ENCODE results near the gene TSPAN14.
"Not testable (repeated sequence)": the region's sequence is repeated elsewhere in the genome, so short reads cannot be mapped to it uniquely, and the experiment has no call there.

TSPAN14 gene

DNA sequence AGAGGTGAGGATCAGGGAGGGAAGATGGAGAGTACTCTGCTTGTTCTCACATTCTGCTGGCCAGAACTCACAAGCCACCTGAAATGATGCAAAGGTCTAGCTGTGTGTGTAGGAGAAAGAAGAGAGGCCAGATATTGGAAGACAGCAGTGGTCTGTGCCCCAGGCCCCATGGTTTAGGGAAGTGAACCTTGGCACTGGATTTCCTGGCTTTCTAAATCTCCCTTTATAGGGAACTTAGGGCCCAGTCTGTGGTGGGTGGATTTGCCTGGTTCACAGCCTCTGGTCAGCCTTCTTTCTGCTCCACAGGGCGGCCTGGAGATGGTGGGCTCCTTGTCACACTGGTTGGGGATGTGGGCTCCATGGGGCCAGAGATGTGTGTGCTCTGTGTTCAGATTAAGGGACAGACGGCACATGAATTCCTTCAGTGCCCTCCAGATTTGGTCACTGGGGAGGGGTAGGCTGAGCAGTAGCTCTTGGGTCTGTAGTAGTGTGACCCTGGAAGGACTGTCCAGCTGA is 74.1 kb downstream of the TSPAN14 start:
- peak in 1 of 14 donors; percentile 28 for DNase-seq

DNA sequence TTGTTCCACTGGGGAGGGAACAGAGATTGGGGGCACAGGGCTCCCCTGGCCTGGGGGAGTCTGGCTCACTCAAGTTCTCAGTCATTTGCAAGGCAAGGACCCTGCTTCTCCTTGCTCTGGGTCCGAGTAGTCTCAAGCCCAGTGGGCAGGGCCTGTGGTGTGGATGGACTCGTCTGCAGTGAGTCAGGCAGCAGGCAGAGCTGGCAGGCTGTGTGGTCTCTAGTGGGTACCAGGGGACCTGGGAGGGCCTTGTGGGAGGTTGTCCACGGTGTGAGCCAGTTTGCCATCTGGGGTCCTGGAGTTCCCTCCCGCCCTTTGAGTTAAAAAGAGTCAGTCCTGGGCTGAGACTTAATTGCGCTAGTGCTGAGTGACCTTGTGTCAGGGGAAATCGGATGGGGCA is 74.8 kb downstream of the TSPAN14 start:
- no peak for DNase-seq

DNA sequence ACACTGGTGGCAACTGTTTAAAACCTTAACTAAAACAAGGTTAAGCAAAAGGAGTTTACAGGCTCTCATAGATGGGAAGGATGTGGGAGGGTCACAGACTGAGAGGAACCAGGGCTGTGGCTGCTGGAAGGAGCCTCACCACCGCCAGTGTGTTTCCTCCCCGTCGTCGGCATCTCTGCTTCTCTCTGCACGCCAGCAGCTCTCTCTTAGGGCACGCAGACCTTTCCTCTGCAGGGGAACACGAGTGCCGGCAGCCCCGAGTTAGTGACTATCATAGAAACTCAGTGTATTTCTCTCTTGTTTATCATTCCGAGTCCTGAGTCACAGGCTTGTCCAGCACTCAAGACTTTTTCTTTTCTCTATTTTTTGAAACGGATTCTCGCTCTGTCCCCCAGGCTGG is 75.5 kb downstream of the TSPAN14 start:
- DNase-seq = peak in 3 of 14 donors; percentile 29 to 38 (median 31)

DNA sequence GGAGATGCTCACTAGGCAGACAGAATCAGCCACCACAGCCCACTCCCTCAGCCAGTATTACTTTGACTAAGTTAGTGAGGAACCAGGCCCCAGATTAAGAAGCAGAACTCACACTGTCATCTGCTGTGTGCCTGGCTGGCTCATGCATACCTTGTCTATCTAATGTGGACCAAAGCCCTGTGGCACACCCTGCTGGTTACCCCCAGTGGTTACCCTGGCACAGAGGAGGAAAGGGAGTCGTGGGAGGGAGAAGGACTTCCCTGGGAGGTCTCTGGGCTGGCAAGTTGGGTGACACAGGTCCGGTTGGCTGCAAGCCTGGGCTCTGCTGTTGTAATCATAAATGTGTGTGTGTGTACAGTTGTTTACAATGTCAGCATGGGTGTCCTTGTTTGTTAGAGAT is 76.1 kb downstream of the TSPAN14 start:
- peak in 4 of 14 donors; percentile 31 to 47 (median 38) for DNase-seq

DNA sequence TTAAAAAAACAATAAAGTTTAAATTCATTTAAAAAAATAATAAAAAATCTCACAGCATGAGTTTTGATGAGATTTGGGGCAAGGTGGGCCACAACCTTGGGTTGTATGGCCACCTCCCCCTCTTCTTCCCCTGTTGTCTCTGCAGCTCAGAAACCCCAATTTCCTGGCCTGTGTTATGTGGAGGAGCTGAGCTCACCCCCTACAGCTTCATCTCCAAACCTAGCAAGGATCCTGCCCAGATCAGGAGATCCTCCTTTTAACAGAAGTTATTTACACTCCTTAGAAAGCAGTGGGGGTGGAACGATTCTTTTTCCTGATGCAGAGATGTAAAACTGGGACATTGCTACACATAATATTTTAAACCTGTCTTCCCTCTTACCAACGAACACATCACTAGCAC is 76.7 kb downstream of the TSPAN14 start:
- DNase-seq = no peak

DNA sequence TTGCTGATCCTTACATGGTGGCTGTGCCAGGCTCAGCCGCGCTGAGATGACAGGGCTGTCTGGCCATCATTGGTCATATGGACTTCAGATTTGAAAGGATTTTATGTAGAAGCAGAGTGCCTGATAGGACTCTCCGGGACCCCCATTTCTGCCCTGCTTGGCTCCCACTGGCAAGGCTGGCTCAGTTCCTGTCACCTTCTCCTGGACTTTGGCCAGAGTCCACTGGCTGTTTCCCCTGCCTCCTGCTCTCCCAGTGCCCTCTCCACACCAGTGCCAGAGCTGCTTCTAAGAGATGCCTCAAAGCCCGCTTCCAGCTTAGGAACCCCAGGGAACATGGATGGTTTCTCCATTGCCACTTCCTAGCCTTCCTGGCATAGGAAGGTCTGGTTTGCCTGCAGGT is 78.5 kb downstream of the TSPAN14 start:
- no peak for DNase-seq

DNA sequence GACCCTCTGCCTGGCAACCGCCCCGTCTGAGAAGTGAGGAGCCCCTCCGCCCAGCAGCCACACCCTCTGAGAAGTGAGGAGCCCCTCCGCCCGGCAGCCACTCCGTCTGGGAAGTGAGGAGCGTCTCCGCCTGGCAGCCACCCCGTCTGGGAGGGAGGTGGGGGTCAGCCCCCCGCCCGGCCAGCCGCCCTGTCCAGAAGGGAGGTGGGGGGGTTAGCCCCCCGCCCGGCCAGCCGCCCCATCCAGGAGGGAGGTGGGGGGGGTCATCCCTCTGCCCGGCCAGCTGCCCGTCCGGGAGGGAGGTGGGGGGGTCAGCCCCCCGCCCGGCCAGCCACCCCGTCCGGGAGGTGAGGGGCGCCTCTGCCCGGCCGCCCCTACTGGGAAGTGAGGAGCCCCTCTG is 79.9 kb downstream of the TSPAN14 start:
- not testable (repeated sequence) for DNase-seq

DNA sequence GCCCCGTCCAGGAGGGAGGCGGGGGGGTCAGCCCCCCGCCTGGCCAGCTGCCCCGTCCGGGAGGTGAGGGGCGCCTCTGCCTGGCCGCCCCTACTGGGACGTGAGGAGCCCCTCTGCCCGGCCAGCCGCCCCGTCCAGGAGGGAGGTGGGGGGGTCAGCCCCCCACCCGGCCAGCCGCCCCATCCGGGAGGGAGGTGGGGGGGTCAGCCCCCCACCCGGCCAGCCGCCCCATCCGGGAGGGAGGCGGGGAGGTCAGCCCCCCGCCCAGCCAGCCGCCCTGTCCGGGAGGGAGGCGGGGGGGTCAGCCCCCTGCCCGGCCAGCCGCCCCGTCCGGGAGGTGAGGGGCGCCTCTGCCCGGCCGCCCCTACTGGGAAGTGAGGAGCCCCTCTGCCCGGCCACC is 80.5 kb downstream of the TSPAN14 start:
- not testable (repeated sequence) for DNase-seq

DNA sequence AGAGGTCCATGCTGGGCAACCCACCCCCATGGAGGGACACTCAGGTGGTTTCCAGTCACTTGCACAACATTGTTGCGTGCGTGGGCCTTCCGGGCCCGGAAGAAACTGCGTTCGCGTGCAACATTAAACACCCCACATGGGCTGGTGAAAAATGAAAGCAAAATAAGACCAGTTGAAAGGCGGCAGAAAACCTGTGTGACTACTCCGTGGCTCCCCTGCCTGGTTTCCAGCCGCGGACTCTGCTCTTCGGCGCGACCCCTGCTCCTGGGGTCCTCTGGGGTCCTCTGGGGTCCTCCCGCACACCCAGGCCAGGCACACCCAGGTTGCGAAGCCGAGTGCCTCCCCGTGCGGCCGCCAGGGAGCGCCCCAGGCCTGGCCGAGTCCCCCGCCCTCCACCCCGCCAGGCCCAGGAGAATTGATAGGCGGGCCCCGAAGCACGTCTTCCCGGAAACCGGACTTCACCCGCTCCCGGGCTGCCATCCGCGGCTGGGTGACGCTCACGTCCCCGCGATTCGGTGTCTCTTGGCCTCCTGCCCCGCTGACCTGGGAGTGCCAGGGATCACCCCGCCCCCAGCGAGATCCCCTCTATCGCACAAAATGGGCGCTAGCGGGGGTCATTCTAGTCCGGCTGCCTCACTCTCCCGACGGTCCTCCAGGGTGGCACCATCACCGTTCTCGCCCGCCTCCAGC is 81.7 kb downstream of the TSPAN14 start:
- DNase-seq = peak in 5 of 14 donors; percentile 28 to 64 (median 38)

DNA sequence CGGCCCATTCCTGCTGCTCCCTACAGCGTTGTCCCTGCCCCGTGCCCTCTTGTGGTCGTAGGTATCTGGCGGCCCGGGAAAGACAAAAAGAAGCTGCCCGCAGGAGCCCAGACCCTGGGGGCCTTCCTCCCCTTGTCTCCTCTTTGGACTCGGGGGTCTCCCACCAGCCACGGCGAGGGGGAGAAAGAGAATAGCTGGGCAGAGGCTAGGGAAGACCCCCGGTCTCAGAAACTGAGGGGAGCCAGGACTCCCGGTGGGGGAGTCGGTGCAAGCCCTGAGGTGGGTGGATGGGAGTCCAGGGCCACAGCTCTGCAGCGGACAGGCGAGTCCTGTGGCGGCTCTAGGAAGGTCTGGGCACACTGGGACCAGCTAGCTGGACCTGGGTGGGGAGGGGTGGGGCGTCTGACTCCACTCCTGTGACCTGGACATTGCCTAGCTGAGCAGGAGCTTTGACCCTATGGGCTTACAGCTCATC is 82.3 kb downstream of the TSPAN14 start:
- no peak for DNase-seq

DNA sequence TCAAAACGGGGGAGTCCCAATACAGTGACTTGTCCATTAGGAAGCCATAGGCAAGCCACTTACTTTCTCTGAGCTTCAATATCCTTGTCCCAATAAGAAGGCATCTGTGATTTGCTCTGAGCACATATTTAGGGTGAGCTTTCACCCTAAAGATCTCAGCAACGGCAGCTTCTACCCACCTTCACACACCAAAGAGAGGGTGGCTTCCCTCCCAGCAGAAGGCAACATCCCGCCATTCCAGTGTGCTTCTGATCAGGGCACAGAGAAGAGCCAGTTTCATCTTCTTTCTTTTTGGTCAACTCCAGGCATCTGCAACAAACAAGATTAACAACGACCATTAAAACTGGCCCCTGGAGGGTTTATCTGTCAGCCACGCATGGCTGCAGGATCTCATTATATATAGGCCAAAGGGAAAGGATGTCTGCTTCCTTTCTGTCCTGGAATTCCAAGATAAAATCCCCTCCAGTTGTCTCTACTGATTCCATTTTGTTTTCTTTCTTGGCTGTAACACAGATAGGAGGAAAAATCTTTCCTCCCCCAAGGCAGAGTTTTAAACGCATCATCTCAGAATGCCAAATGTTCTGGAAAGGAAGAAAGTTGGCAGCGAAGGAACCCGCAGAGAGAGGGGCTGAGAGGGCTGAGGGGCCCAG is 83.1 kb downstream of the TSPAN14 start:
- DNase-seq = no peak

DNA sequence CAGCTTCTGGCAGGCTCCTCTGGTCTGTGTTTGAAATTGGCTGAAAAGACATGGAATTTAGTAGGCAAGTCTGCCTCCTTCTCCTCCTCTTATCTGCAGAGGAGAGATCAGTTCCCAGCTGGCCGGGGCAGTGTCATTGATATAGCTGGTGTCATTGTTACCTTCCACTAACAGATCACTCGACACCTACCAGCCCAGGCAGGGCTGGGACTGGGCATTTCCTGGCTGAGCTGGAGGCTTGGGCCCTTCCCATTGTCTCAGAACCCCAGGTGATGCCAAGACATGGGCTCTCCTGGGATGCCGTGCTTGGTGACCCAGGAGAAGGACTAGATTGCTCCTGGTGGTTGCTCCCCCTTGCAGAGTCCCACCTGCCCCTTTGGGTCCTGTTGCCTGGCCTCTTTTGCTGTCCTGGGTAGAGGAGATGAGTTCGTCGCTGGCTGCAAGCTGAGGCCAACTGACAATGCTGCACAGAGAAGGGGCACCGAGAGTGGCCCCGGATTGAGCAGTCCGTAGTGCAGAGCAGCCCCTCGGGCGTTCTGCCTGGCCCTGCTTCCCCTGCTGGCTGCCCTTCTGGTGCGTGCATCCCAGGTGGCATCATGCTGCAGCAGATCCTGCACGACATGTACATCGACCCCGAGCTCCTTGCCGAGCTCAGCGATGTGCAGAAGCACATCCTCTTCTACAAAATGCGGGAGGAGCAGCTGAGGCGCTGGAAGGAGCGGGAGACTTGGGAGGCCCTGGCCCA is 83.8 kb downstream of the TSPAN14 start, which contains the start of gene SH2D4B:
Gene SH2D4B, plus strand, starts transcription at position 167 of the 745 bp plus-strand sequence. Its CDS starts 430 bp downstream, at position 597.
- no peak for DNase-seq

DNA sequence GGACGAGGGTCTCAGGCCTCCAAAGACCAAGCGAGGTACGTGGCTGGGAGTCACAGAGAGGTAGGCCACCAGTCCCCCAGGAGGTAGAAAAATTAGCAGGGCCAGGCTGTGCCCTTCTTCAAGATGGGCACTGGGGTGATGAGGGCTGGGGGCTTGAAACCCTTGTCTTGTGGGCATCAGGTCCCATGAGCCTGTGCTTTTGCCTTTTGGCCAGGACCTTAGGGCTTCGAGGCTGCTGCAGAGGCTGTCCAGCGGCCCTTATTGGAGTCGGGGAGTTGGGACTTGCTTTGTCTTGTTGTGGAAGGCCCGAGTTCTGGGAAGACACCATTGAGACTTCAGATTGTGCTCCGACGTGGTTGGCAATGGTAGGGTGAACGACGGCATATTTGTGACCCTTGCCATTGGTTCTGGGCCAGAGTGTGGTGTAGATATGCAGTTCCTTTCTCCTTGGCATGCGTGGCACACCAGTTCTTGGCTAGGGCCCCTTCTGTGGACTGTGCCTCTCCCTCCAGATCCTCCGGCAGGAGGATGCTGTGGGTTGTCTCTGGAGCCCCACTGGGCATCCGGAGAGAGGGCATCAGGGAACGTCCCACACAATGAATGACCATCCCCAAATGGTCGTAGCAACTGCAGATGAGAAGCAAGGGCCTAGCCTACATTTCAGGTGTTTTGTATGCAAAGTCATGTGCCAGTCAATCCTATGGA is 84.5 kb downstream of the TSPAN14 start:
- DNase-seq = no peak

DNA sequence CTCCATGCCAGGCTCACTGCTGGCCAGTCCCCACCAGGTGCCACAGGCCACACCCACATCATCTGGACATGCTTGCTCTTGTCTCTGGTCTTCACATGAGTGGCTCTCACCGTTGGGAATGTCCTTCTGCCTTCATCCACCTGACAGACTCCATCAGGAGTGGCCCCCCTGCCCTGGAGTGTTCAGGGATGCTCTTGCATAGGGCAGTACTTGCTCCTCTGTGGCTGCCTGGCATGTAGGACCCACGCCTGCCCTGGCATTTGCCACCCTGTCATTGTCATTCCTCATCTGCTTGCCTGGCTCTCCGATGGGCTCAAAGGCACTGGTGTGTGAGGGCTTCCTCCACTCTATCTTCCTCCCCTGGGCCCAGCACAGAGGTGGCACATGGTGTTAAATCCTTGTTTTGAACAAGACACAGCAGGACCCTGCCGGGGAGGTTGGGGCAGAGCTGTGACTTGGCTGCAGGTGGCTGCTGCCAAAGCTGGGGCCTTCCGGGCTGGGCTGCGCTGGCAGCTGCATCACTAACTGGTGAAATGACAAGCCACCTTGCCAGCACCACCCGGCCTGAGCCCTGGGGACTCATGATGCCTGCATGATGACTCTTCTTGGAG is 85.4 kb downstream of the TSPAN14 start:
- no peak for DNase-seq

DNA sequence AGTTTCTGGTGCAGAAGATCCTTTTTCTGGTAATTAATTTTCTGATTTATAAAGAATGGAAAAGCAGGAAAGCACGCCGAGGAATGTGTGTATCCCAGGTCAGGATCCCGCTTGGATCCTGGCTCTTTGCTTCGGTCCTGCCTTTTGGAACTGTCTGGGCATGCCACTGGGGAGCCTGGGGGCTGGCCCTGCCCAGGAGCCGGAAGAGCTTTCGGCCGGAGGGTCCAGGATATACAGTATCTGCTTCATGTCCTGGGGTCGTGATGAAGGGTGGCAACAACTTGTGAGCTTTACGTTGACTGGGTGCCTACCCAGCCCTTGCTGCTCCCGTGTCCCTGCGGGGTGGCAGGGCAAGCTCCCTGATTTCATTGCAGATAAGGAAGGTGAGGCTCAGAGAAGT is 86.0 kb downstream of the TSPAN14 start:
- DNase-seq = no peak

DNA sequence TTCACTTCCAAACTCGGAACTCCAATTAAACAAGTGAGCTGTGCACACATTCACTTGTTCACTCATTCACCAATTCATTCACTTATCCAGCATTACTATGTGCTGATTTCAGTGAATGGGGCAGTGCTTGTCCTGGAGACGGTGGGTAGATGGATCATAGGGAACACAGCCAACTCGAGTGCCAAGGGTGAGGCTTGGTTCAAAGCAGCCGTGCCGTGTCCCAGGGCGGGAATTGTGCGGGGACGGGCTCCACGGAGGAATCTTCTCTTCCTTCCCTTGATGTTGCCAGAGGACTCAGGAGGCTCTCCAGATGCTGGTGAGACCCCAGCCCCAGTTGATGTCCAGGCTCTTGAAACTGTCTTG is 86.5 kb downstream of the TSPAN14 start:
- DNase-seq = no peak

DNA sequence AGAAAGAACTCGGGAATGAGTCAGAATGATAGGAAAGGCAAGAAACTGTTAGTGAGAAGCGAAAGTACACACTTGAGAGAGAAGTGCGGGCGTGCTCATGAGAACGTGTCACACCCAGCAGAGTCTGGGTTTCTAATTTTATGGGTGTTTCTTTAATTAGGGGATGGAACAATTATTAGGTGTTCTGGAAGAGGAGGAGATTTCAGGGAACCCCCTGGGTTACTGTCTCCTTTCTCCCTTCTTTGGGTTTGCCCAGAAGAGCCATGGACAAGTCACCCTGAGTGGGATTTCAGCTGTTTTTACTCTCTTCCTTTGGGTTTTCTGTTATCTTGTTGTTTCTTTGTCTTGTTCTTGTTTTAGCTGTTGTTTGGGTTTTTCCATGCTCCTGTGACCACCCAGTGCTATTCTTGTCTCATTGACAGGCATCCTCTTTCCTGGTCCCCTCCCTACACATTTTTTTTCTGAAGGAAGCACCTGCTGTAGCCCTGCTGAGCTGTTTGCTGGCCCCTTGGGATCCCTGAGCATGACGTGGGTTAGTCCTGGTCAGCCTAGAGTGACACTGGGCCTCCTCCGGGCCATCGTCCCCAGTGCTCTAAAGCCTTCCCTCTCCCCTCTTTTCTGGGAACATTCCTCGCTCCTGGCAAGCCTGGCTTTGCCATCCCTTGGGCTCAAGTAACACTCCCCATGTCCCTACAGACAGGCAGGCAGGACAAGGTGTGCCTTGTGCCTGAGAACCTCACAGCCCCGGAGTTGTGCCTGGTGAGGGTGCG is 87.1 kb downstream of the TSPAN14 start:
- no peak for DNase-seq

DNA sequence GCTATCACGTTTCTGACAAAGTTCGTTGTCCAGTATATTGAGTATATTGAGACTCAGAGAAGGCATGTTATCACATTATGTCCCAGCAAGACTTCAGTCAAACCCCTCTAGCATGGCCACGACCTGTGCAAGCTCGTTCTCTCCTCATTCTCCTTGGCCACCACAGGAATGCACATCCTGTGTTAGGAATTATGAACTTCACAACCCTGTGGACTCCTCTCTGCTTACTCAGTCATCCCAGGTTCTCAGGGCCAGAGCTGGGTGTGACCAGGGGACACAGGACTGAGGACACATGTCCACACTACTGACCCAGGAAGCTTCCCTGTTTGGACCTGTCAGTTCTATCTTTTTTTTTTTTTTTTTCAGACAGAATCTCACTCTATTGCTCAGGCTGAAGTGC is 87.9 kb downstream of the TSPAN14 start:
- DNase-seq = no peak

DNA sequence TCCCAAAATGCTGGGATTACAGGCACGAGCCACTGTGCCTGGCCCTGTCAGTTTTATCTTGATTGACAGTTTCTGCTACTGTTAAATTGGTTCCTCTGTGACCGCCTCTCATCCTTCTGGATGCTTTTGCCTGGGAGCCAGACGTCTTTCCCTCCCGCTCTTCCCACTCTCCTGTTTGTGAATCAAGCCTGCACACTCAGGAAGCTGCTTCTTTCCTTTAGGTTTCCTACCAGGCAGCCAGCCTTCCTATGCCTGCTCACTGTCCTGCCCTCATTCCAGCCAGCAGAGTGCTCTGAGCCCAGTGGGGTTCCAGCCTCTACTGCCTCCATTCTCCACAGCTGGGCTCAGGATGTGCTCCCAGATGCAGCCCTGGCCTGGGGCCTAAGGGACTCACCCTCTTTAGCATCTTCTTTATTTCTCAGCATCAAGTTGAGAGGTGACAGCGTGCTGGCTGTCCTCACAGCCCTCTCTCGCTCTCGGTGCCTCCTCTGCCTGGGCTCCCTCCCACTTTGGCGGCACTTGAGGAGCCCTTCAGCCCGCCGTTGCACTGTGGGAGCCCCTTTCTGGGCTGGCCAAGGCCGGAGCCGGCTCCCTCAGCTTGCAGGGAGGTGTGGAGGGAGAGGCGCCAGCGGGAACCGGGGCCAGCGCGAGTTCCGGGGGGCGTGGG is 88.7 kb downstream of the TSPAN14 start:
- DNase-seq = no peak

DNA sequence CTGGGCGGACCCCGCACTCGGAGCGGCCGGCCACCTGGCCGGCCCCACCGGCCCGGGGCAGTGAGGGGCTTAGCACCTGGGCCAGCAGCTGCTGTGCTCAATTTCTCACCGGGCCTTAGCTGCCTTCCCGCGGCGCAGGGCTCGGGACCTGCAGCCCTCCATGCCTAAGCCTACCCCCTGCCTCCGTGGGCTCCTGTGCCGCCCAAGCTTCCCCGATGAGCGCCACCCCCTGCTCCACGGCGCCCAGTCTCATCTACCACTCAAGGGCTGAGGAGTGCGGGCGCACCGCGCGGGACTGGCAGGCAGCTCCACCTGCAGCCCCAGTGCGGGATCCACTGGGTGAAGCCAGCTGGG is 89.2 kb downstream of the TSPAN14 start:
- not testable (repeated sequence) for DNase-seq

Data from C1 segment of cervical spinal cord (tissue), 14 donors.